GM18526 (cell line): ENCODE measurements around the gene ERP29.

Source experiments
- POLR2A ChIP-seq: IDR thresholded peaks from 3 replicates; pipeline ENCODE4 v1.6.1; 2011; ENCODE audit not compliant: insufficient read length; ENCODE audit errors: extremely low read depth

Gene ERP29

DNA sequence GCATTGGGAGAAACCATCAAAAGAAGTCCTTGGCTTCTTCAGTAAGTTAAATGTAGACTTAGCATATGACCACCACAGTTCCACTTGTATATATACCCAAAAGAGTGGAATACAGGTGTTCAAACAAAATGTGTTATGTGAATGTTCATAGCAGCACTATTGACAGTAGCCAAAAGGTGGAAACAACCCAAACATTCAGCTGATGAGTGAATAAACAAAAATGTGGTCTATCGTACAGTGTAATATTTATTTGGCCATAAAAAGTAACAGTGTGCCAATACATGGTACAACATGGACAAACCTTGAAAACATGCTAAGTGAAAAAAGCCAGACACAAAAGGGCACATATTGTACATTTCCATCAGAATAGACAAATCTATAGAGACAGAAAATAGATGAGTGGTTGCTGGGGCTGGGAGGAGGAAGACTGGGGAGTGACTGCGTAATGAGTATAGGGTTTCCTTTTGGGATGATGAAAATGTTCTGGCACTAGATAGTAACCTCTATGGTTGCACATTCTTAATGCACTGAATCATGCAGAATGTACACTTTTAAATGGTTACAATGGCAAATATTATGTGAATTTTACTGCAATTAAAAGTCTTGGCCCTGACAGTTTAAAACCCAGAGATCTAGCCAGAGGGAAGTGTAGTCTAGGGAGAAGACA is 5.5 kb downstream of the ERP29 start:
- no peak for TF ChIP-seq POLR2A

DNA sequence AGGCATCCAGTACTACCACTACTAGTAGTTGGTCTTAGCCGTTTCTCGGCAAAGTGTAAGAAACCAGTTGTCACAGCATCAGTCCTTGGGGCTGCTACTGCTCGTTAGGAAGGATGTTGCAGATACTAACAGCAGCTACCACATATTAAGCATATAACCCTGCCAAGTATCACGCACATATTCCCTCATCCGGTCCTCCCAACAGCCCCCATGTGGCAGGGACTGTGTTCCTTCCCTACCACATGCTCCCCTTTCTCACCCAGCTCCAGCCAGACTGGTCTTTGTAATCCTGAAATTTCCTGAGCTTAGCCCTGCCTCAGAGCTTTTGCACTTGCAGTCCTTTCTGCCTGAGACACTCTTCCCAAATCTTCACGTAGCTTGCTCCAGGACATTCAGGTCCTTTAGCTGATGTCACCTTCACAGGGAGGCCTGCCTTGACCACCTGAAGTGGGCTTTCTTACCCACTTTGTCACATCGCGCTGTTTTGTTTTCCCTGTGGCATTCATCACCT is 7.8 kb downstream of the ERP29 start:
- no peak for TF ChIP-seq POLR2A

- TF ChIP-seq POLR2A, result no peak
These were observed 9.2 kb downstream of the ERP29 start for GRCh38 chr12:112022241-112023016.

DNA sequence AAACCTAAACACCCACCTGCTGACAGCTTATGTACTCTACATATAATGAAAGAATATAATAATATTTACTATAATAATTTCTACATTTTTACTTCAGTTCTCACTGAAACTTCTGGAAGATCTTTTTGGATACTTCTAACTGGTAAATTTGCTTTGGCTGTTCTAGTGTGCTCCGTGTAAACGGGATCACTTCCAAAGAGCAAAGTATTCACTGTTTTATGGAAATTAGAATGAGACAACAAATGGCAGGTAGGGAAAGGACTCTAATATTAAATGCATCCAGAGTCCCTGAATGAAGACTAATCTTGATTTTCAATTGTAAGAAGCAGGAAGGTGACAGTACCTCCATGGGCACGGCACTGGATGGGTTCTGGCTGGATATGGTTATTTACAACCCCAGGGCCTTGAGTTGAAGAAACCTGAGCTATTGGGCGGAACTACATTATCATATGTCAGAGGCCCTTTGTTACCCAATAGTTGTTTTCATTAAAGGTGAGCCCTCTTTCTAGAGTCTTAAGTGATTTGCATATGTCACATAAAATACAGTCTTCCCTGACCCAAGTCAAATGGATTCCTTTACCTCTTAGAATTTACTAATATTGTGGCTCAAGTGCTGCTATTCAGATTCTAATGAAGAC is 10.7 kb downstream of the ERP29 start:
- TF ChIP-seq POLR2A, result no peak

DNA sequence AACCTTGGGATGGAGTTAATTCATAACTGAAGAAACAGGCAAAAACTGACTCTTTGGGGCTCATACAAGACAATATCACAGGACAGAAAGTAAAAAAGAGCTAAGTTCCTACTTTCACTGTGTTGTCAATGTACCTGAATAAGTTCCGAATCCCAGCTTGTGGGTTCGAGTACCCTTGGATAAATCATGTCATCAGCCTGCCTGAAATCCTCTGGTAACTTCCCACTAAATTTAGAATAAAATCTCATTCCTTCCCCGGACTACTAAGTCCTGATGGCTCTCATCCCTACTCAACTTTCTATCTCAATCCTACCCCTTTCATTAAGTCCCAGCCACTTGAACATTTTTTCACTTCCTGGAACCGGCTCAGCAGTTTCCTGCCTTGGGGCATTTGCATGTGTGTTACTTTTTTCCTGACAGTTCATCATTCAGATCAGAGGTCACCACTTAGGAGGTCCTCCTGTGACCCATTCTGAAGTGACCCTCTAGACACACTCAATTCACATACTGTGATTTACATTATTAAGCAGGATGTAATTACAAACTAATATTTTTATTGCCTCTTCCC is 12.7 kb downstream of the ERP29 start:
- TF ChIP-seq POLR2A, result no peak

- no peak for TF ChIP-seq POLR2A
These were observed 16.1 kb downstream of the ERP29 start for GRCh38 chr12:112029301-112029700.

GRCh38 chr12:112031472-112031871 is 18.2 kb downstream of the ERP29 start:
- TF ChIP-seq POLR2A, result no peak

GRCh38 chr12:112032292-112032691 is 19.1 kb downstream of the ERP29 start:
- no peak for TF ChIP-seq POLR2A

DNA sequence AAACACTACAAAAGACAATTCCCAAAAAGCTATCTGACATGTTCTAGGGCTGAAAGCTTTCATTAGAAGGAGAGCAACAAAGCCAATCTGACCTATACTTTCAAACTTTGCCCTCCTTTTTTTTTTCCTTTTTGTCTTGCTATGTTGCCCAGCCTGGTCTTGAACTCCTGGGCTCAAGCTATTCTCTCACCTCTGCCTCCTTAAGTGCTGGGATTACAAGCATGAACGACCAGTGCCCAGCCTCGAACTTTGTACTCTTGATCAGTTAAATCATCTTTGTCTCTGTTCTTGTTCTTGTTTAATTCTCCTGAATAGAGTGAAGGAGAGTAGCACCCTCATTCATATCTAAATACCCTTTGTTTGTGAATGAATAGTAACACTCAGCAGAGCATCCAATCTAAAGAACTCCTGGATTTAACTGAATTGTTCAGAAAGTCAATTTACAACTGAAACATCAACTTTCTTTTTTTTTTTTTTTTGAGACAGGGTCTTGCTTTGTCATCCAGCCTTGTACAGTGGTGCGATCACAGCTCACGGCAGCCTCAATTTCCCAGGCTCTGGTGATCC is 22.1 kb downstream of the ERP29 start:
- TF ChIP-seq POLR2A, result no peak

- no peak for TF ChIP-seq POLR2A
These were observed 32.8 kb downstream of the ERP29 start for GRCh38 chr12:112046003-112046402.

- no peak for TF ChIP-seq POLR2A
These were observed 36.1 kb downstream of the ERP29 start for GRCh38 chr12:112049351-112049750.

DNA sequence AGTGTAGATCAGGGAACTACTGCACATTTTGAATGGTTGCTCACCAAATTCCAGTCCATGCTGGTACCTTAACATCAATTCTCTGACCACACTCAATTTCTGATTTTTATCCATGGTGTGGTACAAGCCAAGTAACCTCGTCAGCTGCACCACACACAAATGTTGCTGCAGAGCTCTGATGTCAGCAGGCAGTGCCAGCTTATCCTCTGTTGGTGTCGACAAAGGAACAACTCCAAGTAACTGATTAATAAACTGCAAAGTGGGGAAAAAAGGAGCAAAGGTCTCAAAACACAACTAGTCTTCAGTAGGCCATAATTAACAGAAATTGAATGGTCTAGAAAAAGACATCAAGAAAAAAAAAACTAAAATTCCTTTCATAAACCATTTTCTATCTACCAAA is 47.9 kb downstream of the ERP29 start:
- TF ChIP-seq POLR2A, result no peak

GRCh38 chr12:112063273-112063672 is 50.0 kb downstream of the ERP29 start:
- no peak for TF ChIP-seq POLR2A

GRCh38 chr12:112066566-112066965 is 53.3 kb downstream of the ERP29 start:
- no peak for TF ChIP-seq POLR2A
